ENCODE results near the gene RNF208. TPM values are rescaled to one million over a fixed set of nuclear protein-coding genes. Genes with fewer than 3 reads are reported as not detected.
"Not testable (repeated sequence)": the region's sequence is repeated elsewhere in the genome, so short reads cannot be mapped to it uniquely, and the experiment has no call there.

The RNF208 gene
- total RNA-seq, 5 donors from 2014 or later (not counting 1 experiment from before 2014, with no cell fraction given) = 0.56 to 1.6 (median 1.5) TPM

DNA sequence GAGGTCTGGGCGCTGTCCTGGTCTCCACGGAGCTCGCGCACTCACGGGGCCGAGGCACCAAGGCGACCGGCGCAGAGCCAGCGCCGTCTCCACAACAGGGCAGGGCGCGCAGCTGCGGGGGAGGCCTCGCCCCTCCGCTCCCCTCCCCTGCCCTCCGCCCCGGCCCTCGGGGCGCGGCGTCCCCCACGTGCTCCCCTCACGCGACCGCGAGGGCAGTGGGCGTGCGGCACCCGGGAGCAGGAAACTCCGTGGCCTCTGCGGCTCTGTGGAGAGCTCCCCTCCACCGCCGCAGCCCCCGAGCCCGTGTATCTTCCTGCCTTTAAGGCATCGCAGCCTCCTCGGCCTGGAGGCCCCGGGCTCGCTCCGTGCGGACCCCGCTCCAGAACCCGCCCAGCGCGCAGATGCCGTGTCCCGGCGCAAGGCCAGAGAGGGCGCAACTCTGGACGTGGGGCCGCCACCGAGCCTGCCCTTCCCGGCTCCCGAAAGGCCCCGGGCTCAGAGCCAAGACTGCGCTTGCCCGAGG, 18.3 kb upstream of the RNF208 start:
- Histone ChIP-seq H3K4me1 (ENCODE audit: control insufficient read depth in 1 of 2, extremely low read depth in 1 of 2, insufficient read depth in 2 of 2, low read length in 2 of 2) (peaks cover 4 to 73% of the 10 kb centered on the region in 2 experiments), H3K27me3 (replicated peaks in 1 of 2; ENCODE audit: control insufficient read depth in 2 of 2, extremely low read depth in 1 of 2, insufficient read depth in 2 of 2, low read length in 1 of 2) (peaks cover 0 to 4% of the 10 kb centered on the region in 2 experiments), H3K9me3 (no peaks in the 10 kb centered on the region), H3K27ac (ENCODE audit: low read length) (peak overlapping the region; percentile 70), H3K36me3 (ENCODE audit: control insufficient read depth in 2 of 2, extremely low read depth in 1 of 2, insufficient read depth in 1 of 2, low read length in 1 of 2) (peaks cover 3 to 19% of the 10 kb centered on the region in 2 donors), H3K4me3 (ENCODE audit: control insufficient read depth in 1 of 2, extremely low read depth in 1 of 2, low read length in 1 of 2) (peak overlapping the region; percentile 59 to 68)
- Mint-ChIP-seq H3K36me3 (peaks cover 14% of the 10 kb centered on the region), H3K9me3 (no peaks in the 10 kb centered on the region), H3K27me3 (no peaks in the 10 kb centered on the region), H3K4me3 (peak overlapping the region; percentile 67 to 84 (median 71)), H3K4me1 (peaks cover 29 to 41% (median 33%) of the 10 kb centered on the region in 3 donors), H3K27ac (peak overlapping the region in 1 of 2 donors; percentile 74)
- POLR2A ChIA-PET = interaction anchor here (0.6 to 1.6 kb wide), 15 partner anchors 14 to 513 kb away, joined by 3 to 16 read pairs (median 4); partner anchors contain the start of genes CYSRT1 (in 1 of the 2), MAN1B1 (in 1 of the 2), NELFB (in 1 of the 2) and RNF208 (in 1 of the 2)
- DNase-seq (peak in 31 of 35 experiments; percentile 43 to 84 (median 58)), ATAC-seq (replicated peaks in 1 of 4) (peak; percentile 25 to 44 (median 40))
- WGBS (ENCODE audit: insufficient coverage) = under 1% methylated on average over 58 of the region's 58 CpGs
- CTCF ChIA-PET = interaction anchor here in 1 of 2 donors (1.0 to 1.6 kb wide), 8 partner anchors 16 to 398 kb away, joined by 3 to 8 read pairs (median 4); partner anchors contain the start of genes AJM1, MAN1B1 and TPRN

DNA sequence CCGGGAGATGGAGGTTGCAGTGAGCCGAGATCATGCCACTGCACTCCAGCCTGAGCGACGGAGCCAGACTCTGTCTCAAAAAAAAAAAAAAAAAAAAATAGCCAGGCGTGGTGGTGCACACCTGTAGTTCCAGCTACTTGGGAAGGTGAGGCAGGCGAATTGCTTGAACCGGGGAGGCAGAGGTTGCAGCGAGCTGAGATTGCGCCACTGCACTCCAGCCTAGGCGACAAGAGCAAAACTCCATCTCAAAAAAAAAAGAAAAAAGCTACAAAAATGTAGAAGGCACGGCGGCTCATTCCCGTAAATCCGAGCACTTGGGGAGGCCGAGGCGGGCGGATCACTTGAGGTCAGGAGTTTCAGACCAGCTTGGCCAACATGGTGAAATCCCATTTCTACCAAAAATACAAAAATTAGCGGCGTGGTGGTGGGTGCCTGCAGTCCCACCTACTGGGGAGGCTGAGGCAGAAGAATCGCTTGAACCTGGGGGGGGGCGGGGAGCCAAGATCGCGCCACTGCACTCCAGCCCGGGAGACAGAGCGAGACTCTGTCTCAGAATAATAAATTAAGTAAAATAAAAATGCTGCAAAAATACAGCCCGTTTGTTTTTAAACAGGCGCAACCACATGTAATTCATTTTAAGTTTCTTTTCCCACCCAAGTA, 17.6 kb upstream of the RNF208 start:
- Mint-ChIP-seq H3K4me1 (peaks cover 29 to 47% (median 33%) of the 10 kb centered on the region in 3 donors), H3K27ac (peak overlapping the region; percentile 55 to 74), H3K4me3 (peak overlapping the region; percentile 67 to 84 (median 71)), H3K36me3 (peaks cover 14% of the 10 kb centered on the region)
- H3K4me3 ChIP-seq (ENCODE audit: control insufficient read depth in 1 of 2, extremely low read depth in 1 of 2, low read length in 1 of 2) = peak overlapping the region; percentile 59 to 68
- H3K27ac ChIP-seq (ENCODE audit: low read length) = peak overlapping the region; percentile 44
- H3K27me3 Mint-ChIP-seq; H3K9me3 Mint-ChIP-seq; H3K9me3 ChIP-seq; DNase-seq; ATAC-seq (replicated peaks in 1 of 4): not testable (repeated sequence)
- H3K27me3 ChIP-seq (replicated peaks in 1 of 2; ENCODE audit: control insufficient read depth in 2 of 2, extremely low read depth in 1 of 2, insufficient read depth in 2 of 2, low read length in 1 of 2) = peaks cover 0 to 11% of the 10 kb centered on the region in 2 experiments
- POLR2A ChIA-PET = interaction anchor here in 1 of 2 donors (1.6 kb wide), 2 partner anchors 15 to 17 kb away, joined by 16 read pairs; partner anchors contain the start of genes NELFB and RNF208
- peaks cover 4 to 73% of the 10 kb centered on the region in 2 experiments for H3K4me1 ChIP-seq (ENCODE audit: control insufficient read depth in 1 of 2, extremely low read depth in 1 of 2, insufficient read depth in 2 of 2, low read length in 2 of 2)
- WGBS (ENCODE audit: insufficient coverage) = 75% methylated on average over 8 of the region's 27 CpGs
- peaks cover 3 to 19% of the 10 kb centered on the region in 2 donors for H3K36me3 ChIP-seq (ENCODE audit: control insufficient read depth in 2 of 2, extremely low read depth in 1 of 2, insufficient read depth in 1 of 2, low read length in 1 of 2)
- CTCF ChIA-PET = interaction anchor here in 1 of 2 donors (0.5 to 1.6 kb wide), 5 partner anchors 12 to 397 kb away, joined by 3 to 8 read pairs (median 4); partner anchors contain the start of genes AJM1 and RNF224

DNA sequence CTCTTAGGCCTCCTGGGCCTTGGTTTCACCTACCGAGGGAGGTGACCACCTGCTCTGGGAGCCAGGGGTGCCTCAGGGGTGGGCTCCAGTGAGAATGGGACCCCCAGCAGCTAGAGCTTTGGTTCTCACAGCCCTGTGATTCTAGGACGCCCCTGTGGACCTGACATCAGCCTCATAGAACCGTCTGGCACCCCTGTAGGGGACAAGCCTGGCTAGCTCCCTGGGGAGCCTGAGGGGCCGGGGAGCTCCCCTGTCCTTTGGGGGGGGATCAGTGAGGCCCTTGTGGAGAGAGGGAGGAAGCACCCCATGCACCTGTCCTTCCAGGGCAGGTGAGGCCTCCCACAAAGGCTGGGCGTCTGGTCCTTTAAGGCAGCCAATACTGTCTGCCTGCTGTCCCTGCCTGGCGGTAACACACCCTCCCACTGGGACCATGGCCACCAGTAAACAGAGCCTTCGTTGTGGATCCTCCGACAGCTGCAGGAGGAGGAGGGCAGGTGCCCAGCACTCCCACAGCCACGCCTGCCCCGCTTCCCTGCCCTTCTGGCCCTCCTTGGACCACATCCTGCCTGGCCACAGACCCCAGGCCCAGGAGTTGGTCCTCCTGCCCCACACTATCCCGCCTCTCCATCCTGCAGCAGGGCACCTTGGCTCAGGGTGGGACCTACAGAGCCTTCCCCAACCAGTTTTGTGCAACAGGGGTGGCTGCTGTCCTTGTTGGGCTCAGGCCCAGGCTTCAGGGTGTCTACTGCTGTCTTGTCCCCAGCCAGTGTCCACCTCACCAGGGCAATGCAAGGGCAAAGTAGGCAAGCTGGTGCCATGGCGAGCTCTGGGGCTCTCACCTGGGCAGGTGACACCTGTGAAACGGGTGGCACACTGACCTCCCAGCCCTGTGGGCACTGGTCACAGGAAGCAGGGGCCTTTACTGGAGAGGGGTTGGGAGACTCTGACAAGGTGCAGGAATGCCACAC, 16.0 kb upstream of the RNF208 start:
- Mint-ChIP-seq H3K27ac (no peak overlapping the region), H3K4me3 (no peak overlapping the region), H3K27me3 (peaks cover 0 to 5% of the 10 kb centered on the region in 2 donors), H3K9me3 (no peaks in the 10 kb centered on the region), H3K36me3 (peaks cover 11% of the 10 kb centered on the region), H3K4me1 (peaks cover 26 to 38% (median 30%) of the 10 kb centered on the region in 3 donors)
- peaks cover 0 to 19% of the 10 kb centered on the region in 2 experiments for H3K27me3 ChIP-seq (replicated peaks in 1 of 2; ENCODE audit: control insufficient read depth in 2 of 2, extremely low read depth in 1 of 2, insufficient read depth in 2 of 2, low read length in 1 of 2)
- H3K27ac ChIP-seq (ENCODE audit: low read length) = no peak overlapping the region
- peaks cover 4 to 62% of the 10 kb centered on the region in 2 experiments for H3K4me1 ChIP-seq (ENCODE audit: control insufficient read depth in 1 of 2, extremely low read depth in 1 of 2, insufficient read depth in 2 of 2, low read length in 2 of 2)
- no peak for ATAC-seq (replicated peaks in 1 of 4)
- no peak for DNase-seq
- no peak overlapping the region for H3K4me3 ChIP-seq (ENCODE audit: control insufficient read depth in 1 of 2, extremely low read depth in 1 of 2, low read length in 1 of 2)
- no peaks in the 10 kb centered on the region for H3K9me3 ChIP-seq
- WGBS (ENCODE audit: insufficient coverage) = 95% methylated on average over 11 of the region's 13 CpGs
- H3K36me3 ChIP-seq (ENCODE audit: control insufficient read depth in 2 of 2, extremely low read depth in 1 of 2, insufficient read depth in 1 of 2, low read length in 1 of 2) = peaks cover 3 to 13% of the 10 kb centered on the region in 2 donors
- CTCF ChIA-PET = no interaction called here
- POLR2A ChIA-PET = no interaction called here

DNA sequence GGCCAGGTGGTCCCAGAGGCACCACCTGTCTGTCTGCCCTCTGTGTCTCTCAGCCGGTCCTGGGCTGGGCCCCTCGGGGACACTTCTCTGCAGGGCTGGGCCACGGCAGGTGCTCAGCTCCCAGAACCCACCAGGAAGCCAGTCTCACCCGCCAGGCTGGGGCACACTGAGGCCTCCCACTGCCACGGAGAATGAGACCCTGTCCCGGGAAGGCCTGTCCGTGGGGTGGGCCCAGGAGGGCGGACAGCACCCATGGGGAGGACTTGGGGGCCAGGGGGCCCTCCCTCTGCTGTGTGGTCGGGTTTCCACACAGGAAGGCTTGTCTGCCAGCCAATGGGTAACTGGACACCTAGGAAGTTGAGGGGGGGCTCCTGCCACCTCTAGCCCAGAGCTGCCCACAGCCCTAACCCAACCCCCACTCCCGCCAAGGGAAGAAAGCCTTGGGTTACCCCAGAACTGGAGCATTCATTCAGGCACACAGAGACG, 14.9 kb upstream of the RNF208 start:
- CTCF ChIA-PET = interaction anchor here (0.6 to 1.2 kb wide), 12 partner anchors 10 to 970 kb away, joined by 3 to 9 read pairs (median 4); partner anchors contain the start of genes MAN1B1 (in 1 of the 2) and NELFB (in 1 of the 2)
- H3K27ac Mint-ChIP-seq = no peak overlapping the region
- no peaks in the 10 kb centered on the region for H3K9me3 Mint-ChIP-seq
- Histone ChIP-seq H3K27me3 (replicated peaks in 1 of 2; ENCODE audit: control insufficient read depth in 2 of 2, extremely low read depth in 1 of 2, insufficient read depth in 2 of 2, low read length in 1 of 2) (peaks cover 0 to 29% of the 10 kb centered on the region in 2 experiments), H3K36me3 (ENCODE audit: control insufficient read depth in 2 of 2, extremely low read depth in 1 of 2, insufficient read depth in 1 of 2, low read length in 1 of 2) (peaks cover 2 to 3% of the 10 kb centered on the region in 2 donors), H3K27ac (ENCODE audit: low read length) (no peak overlapping the region), H3K9me3 (no peaks in the 10 kb centered on the region), H3K4me3 (ENCODE audit: control insufficient read depth in 1 of 2, extremely low read depth in 1 of 2, low read length in 1 of 2) (no peak overlapping the region), H3K4me1 (ENCODE audit: control insufficient read depth in 1 of 2, extremely low read depth in 1 of 2, insufficient read depth in 2 of 2, low read length in 2 of 2) (peaks cover 3 to 51% of the 10 kb centered on the region in 2 experiments)
- peaks cover 0 to 5% of the 10 kb centered on the region in 2 donors for H3K27me3 Mint-ChIP-seq
- 29% methylated on average over 9 of the region's 11 CpGs for WGBS (ENCODE audit: insufficient coverage)
- H3K36me3 Mint-ChIP-seq = no peaks in the 10 kb centered on the region
- peak overlapping the region in 1 of 3 donors; percentile 16 for H3K4me3 Mint-ChIP-seq
- H3K4me1 Mint-ChIP-seq = peaks cover 15 to 27% (median 19%) of the 10 kb centered on the region in 3 donors
- POLR2A ChIA-PET = interaction anchor here in 1 of 2 donors (0.6 kb wide), 1 partner anchor 24 kb away, joined by 4 read pairs; no protein-coding TSS in a partner anchor
- no peak for ATAC-seq (replicated peaks in 1 of 4)
- no peak for DNase-seq

DNA sequence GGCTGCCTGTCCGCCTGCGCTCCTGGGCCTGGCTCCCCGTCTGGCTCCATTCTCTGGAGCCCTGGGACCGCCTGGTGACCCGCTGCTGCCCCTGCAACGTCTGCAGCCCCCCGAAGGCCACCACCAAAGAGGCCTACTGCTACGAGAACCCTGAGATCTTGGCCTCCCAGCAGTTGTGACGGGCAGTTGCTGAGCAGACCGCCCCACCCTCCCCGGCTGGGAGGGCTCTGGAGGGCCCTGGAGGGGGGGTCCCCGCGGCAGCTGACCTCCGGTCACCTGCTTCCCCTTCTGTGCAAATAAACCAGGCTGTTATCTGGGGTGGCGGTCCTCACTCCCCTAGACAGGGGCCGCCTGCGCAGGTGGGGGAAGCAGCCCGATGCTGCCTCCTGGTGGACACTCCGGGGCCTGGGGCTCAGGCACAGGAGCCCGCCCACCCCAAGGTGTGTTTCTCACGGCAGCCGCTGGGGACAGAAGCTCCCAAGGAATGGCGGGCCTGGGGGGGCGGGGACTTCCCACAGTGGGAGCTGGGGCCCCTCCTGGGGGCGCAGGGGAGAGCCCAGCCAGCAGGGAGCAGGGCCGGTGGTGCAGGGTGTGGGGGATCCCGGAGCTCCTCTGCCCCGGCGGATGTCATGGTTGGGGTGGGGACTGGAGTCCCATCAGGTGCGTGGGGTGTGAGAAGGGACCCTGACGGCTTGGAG, 14.3 kb upstream of the RNF208 start:
- no peak overlapping the region for H3K27ac ChIP-seq (ENCODE audit: low read length)
- 10% methylated on average over 27 of the region's 31 CpGs for WGBS (ENCODE audit: insufficient coverage)
- Mint-ChIP-seq H3K27me3 (peaks cover 0 to 8% of the 10 kb centered on the region in 2 donors), H3K36me3 (no peaks in the 10 kb centered on the region), H3K4me1 (peaks cover 15 to 27% (median 19%) of the 10 kb centered on the region in 3 donors), H3K27ac (no peak overlapping the region), H3K4me3 (peak overlapping the region in 1 of 3 donors; percentile 16), H3K9me3 (no peaks in the 10 kb centered on the region)
- ATAC-seq (replicated peaks in 1 of 4) (peak; percentile 20 to 37 (median 24)), DNase-seq (peak; percentile 71 to 95 (median 87))
- ChIA-PET CTCF (interaction anchor here (0.5 to 1.2 kb wide), 15 partner anchors 11 to 969 kb away, joined by 3 to 9 read pairs (median 4); partner anchors contain the start of genes MAN1B1 (in 1 of the 2) and NELFB (in 1 of the 2)), POLR2A (interaction anchor here (0.6 kb wide), 2 partner anchors 25 to 30 kb away, joined by 4 to 5 read pairs; no protein-coding TSS in a partner anchor)
- peaks cover 3 to 47% of the 10 kb centered on the region in 2 experiments for H3K4me1 ChIP-seq (ENCODE audit: control insufficient read depth in 1 of 2, extremely low read depth in 1 of 2, insufficient read depth in 2 of 2, low read length in 2 of 2)
- peaks cover 0 to 3% of the 10 kb centered on the region in 2 donors for H3K36me3 ChIP-seq (ENCODE audit: control insufficient read depth in 2 of 2, extremely low read depth in 1 of 2, insufficient read depth in 1 of 2, low read length in 1 of 2)
- H3K9me3 ChIP-seq = no peaks in the 10 kb centered on the region
- H3K4me3 ChIP-seq (ENCODE audit: control insufficient read depth in 1 of 2, extremely low read depth in 1 of 2, low read length in 1 of 2) = no peak overlapping the region
- H3K27me3 ChIP-seq (replicated peaks in 1 of 2; ENCODE audit: control insufficient read depth in 2 of 2, extremely low read depth in 1 of 2, insufficient read depth in 2 of 2, low read length in 1 of 2) = peaks cover 0 to 35% of the 10 kb centered on the region in 2 experiments
